ENCODE data around the gene SCGB2B2. TPM values are rescaled to one million over a fixed set of nuclear protein-coding genes. Genes with fewer than 3 reads are reported as not detected.
"Not testable (repeated sequence)": the region's sequence is repeated elsewhere in the genome, so short reads cannot be mapped to it uniquely, and the experiment has no call there.

SCGB2B2 gene
- total RNA-seq, 1 donor from 2014 or later: 0.83 TPM

DNA sequence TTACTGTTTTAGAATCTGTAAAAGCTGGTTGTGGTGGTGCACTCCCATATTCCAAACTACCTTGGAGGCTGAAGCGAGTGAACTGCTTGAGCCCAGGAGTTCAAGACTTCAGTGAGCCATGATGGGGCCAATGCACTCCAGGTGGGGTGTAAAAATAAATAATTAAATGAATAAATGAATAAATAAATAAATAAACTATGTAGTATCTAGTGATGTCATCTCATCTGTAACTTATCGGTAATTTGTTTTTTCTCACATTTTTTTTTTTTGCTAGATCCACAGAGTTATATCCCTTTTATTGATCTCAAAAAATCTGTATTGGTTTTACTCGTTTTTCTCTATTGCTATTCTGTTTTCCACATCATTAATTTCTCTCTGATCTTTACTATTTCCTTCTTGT lies 5.0 kb downstream of the SCGB2B2 start:
- intact Hi-C loops (cut with micrococcal nuclease): no loop called here

DNA sequence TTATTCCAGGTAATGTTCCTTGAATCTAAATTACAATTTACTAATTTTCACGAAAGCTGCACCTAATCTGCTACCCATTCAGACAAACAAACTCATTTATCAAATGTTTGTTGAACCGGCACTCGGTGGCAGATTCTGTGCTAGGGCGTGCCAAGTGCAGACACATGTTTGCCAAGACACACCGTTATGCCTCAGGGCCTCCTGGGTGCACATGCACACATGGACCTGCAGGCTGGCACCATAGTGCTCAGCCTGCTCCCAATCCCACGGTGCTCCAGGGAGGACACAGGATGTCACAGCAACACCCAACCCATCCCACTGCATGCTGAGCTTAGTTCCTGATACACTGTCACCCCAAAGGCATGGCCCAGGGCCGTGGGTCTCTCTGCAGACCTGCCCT lies 7.7 kb downstream of the SCGB2B2 start:
- intact Hi-C loops (cut with micrococcal nuclease): no loop called here

DNA sequence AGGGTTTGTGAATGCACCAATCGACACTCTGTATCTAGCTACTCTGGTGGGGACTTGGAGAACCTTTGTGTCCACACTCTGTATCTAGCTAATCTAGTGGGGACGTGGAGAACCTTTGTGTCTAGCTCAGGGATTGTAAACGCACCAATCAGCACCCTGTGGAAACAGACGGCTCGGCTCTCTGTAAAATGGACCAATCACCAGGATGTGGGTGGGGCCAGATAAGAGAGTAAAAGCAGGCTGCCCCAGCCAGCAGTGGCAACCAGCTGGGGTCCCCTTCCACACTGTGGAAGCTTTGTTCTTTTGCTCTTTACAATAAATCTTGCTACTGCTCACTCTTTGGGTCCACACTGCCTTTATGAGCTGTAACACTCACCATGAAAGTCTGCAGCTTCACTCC lies 8.3 kb downstream of the SCGB2B2 start:
- intact Hi-C loops (cut with micrococcal nuclease): not testable (repeated sequence)

DNA sequence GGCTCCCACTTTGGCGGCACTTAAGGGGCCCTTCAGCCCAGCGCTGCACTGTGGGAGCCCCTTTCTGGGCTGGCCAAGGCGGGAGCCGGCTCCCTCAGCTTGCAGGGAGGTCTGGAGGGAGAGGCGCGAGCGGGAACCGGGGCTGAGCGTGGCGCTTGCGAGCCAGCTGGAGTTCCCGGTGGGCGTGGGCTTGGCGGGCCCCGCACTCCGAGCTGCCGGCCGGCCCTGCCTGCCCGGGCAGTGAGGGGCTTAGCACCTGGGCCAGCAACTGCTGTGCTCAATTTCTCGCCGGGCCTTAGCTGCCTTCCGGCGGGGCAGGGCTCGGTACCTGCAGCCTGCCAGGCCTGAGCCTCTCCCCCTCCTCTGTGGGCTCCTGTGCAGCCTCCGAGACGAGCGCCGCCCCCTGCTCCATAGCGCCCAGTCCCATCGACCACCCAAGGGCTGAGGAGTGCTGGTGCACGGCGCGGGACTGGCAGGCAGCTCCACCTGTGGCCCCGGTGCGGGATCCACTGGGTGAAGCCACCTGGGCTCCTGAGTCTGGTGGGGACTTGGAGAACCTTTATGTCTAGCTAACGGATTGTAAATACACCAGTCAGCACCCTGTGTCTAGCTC lies 8.8 kb downstream of the SCGB2B2 start:
- intact Hi-C loops (cut with micrococcal nuclease): not testable (repeated sequence)

DNA sequence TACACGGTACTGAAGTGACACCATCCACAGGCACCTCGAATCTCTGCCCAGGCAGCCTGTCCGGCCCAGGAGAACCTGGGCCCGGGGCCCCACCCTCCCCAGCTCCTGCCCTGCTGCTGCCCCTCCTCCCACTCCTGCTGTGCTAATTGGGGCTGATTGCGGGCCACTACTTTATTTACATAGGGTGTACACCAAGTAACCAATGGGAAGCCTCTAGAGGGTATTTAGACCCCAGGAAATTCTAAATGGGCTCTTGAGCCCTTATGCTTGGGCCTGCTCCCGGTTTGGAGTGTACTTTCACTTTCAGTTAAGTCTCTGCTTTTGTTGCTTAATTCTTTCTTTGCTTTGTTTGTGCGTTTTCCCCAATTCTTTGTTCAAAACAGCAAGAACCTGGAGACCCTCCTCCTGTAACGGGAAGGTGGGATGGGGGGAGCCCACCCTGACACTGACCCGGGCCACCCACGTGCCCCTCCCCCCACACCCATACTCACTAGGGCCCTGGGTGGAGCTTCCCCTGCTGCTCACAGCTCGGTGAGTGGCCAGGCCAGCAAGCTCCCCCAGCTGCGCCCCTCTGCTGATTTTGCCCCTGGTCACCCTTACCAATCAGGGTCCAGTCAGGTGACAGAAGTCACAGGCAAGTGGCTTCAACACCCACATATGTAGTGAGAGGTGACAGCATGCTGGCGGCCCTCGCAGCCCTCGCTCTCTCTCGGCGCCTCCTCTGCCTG lies 9.4 kb downstream of the SCGB2B2 start:
- intact Hi-C loops (cut with micrococcal nuclease): loop anchor here (1.0 kb wide), 1 partner anchor 10 kb away; the partner anchor contains the start of genes SCGB2B2 and ZNF302

DNA sequence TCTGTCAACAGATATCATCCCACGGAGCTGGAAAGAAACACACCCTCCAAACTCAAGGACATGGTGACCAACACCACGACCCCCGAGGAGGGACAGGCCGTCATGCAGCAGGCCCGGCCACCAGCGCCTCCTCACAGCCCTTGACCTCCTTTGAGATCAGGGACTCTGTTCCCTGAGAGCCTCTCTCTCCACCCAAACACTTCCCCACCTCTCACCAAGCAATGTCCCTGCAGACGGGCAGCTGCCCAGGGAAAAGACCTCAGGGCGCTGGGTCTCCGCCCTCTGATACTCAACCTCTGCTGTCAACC lies 10.0 kb downstream of the SCGB2B2 start:
- intact Hi-C loops (cut with micrococcal nuclease): loop anchor here (1.0 kb wide), 1 partner anchor 10 kb away; the partner anchor contains the start of genes SCGB2B2 and ZNF302

DNA sequence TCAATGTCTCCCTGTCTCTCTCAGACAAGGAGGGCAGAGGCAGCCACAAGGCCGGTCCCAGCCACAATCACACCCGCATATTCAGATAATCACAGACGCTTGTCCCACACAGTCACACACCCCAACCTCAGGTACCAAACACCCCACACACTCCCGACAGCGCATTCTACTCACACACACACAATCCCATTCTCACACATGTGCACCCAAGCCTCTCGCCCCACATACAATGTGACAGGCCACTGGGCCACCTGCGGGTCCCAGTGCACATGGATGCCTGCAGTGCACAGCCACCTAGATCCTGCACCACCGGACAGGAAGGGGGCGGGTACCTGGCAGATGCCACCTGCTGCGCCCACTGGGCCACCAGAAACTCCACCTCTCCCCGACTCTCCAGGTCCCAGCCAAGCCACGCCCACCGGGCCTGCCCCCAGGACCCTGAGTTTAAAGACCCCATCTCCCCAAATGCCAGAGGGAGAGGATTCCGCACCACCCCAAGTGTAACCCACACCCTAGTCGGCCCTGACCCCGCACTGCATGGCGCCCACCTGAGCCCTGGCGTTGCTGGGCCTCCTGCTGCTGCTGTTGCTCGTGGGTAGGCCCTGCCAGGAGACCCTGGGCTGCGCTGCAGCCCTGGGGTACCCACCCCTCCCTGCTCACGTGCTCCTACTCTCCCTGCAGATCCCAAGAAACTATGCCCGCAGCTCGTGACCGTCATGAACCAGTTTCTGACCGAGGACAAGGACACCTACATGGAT lies 10.6 kb downstream of the SCGB2B2 start:
- intact Hi-C loops (cut with micrococcal nuclease): no loop called here

DNA sequence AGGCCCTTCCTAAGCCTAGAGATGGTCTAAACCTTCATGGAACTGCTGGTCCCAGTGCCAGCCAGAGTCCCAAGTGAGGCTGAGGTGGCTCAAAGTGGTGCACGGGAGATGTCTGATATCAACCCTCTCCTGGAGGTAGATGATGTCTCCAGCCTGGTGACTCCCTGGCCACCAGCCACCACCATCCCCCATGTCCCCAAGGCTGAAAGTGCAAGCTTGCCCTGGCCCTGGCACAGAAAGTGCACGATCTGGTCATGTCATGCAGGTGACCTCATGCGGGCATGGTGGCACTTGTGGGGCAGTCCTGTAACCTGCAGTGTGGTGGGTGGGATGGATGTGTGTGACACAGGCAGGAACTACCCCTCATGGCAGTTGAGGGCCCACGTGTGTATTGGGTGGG lies 11.7 kb downstream of the SCGB2B2 start:
- intact Hi-C loops (cut with micrococcal nuclease): not testable (repeated sequence)

DNA sequence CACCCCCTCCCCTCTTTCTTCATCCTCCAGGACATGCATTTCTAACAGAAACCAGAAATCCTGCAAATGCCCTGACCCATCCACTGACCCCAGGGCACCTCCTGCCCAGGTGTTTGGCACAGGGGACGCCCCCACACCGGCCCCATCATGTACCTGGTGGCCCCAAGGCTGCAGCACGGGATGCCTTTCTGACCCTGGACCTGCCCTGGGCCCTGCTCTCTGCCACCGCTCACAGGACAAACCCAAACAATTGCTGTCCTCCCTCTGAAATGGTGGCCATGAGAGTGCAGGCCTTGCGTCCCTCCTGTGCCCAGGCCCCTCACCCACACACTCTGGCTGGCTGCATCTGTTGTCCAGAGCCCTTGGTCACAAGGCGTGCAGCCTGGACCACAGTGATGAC lies 12.1 kb downstream of the SCGB2B2 start:
- intact Hi-C loops (cut with micrococcal nuclease): no loop called here

DNA sequence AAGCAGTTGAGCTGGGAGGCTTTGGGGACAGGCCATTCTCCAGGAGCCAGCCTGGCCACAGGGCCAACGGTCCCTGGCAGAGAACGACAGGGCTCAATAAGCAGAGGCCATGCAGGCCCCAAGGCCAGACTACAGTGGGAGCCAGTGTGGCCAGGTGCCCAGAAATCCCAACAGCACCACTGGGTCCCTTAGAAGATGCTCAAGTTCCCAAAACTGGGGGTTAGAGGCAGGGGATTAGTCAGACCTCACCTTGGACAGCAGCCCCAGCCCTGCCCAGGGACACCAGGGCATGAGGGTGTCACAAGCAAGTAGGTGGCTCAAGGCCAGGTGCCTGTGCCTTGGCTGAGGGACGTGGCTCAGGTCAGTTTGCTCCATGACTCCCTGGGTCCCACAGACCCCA lies 12.8 kb downstream of the SCGB2B2 start:
- intact Hi-C loops (cut with micrococcal nuclease): no loop called here

DNA sequence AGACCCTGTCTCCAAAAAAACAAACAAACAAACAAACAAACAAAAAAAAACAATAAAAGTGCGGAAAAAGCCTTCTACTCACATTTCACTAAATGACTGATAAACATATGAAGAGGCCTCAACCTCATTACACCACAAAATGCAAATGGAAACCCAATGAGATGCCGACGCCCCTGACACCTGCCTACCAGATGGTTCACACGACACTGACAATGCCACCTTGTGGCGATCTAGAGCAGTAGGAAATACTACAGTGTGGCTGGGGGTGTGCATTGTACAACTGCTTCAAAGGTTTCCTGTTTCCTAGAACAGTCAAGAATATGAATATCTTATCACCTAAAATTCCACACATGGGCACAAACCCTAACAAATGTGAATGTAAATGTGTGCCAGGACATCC lies 14.0 kb downstream of the SCGB2B2 start:
- intact Hi-C loops (cut with micrococcal nuclease): loop anchor here (1.0 kb wide), 2 partner anchors 14 to 24 kb away; partner anchors contain the start of genes SCGB2B2 and ZNF302

DNA sequence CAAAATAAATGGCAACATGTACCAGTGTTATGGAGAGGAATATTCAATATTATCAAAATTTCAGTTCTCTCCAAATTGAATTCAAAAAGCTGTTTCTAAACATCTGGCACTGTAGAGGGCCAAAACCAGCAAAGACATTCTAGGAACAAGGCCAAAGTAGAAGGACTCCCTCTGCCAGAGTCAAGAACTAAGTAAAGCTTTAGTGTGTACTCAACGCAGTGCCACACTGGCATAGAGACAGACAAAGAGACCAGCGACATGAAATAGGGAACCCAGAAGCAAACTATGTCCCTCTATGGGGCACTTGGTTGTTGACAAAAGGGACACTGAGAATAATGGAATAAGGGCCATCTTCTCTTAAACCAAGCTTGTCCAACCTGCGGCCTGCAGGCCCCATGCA lies 15.6 kb downstream of the SCGB2B2 start:
- intact Hi-C loops (cut with micrococcal nuclease): no loop called here

DNA sequence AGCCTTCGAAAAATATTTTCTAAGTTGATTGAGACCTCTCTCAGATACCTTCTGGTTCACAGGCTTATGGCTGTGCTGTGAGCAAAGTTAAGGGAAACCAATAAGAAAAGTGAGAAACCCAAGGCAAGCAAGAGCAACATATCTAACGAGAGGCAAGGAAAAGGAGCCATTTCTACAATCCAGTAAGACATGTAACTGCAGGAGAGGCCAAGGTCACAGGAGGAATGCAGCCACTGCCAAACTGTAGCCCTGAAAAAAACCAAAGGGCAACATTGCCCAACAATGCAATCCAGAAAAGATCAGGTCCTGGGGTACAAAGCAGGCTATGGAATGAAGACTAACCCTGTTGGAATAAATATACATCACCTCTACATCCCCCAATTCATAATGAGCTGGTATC lies 21.3 kb downstream of the SCGB2B2 start:
- intact Hi-C loops (cut with micrococcal nuclease): no loop called here

DNA sequence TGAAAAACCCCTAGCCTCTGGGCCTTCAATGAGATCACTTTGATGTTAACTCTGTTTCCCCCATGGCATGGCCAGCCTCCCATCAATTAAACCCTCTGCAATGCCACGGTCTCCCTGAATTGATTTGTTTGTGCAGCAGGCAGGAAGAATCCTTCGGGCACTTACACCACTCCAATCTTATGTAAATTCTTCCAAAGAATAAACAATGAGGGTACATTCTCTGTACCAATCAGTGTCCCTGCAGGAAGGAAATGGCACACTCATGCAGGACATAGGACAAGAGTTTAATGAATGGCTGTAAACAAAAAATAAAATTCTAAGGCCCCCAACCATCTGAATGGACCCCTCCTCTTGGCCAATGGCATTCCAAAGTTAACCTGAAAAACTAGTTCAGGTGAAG lies 22.2 kb downstream of the SCGB2B2 start:
- intact Hi-C loops (cut with micrococcal nuclease): no loop called here

DNA sequence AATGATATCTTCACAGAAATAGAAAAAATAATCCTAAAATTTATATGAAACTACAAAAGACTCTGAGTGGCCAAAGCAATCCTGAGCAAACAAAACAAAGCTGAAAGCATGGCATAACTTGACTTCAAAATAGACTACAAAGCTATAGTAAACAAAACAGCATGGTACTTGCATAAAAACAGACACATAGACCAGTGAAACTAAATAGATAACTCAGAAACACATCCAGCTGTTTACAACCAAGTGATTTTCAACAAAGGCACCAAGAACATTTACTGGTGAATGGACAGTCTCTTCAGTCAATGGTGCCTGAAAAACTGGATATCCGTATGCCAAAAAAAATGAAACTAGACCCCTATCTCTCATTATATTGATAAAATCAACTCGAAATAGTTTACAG lies 25.2 kb downstream of the SCGB2B2 start:
- intact Hi-C loops (cut with micrococcal nuclease): no loop called here

DNA sequence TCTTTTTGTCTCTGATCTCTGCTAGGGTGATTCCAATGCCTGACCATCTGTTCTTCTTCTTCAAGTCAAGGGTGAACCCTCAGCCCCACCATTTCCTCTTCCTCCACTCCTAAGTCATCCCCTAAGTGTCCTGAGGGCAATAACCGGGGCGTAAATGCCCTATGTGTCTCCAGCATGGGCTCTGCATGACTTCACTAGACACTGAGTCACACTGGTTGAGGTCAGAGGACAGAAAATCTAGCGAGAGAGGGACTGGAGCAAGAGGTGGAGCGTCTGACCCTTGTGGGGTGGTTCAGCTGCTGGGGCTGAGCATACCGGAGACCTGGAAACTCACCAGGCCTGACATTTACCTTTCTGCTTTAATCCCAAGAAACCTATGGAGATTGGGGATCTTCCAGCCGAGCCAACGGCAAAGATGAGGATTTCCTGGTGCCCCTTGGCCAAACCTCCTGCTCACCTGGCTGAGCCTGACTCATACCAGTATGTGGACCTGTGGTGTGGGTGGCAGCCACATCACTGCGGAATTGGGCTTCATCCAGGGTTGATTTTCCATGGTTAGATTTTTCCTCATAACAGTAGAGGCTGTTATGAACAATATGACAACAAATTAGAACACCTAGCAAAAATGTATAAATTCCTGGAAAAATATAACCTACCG lies 26.9 kb downstream of the SCGB2B2 start:
- intact Hi-C loops (cut with micrococcal nuclease): no loop called here

DNA sequence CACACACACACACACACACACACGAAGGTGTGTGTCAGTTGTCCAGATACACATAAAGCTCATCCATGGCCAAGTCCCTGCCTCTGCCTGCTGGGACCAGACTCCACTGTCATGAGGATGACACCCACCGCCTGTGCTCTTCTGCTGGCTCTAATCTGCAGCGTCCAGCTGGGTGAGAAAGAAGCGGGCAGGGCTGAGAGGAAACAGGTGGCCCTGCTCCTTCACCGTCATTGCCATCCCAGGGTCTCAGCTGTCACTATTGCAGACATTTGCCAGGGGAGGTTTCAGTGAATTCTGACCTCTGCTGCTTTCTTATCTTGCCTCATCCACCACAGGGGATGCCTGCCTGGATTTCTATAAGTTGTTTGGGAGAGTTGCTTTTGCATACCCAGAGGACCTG lies 31.4 kb downstream of the SCGB2B2 start:
- intact Hi-C loops (cut with micrococcal nuclease): no loop called here

DNA sequence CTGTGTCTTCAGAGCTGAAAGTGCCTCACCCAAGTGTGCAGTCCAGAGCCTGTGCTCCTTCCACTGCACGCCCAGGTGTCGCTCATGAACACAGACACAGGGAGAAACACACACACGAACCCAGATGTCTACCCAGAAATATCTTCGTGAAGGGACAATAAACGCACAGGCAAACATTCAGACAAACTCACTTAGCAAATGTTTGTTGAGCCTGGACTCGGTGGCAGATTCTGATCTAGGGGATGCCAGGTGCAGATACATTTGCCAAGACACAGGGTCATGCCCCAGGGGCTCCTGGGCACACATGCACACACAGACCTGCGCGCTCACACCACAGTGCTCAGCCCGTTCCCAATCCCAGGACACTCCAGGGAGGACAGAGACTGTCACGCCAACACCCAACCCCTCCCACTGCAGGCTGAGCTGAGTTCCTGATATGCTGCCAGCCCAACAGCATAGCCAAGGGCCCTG lies 31.9 kb downstream of the SCGB2B2 start:
- intact Hi-C loops (cut with micrococcal nuclease): no loop called here

DNA sequence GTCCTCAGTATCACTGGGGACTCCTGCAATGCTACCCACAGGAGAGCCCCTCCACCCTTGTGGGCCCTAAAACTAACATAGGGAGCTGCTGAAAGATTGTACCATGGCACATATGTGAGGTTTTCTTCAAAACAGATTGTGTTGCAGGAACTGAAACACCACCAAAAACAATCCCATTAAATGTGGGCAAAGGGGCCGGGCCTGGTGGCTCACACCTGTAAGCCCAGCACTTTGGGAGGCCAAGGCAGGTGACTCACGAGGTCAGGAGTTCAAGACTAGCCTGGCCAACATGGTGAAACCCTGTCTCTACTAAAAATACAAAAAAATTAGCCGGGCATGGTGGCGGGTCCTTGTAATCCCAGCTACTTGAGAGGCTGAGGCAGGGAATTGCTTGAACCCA lies 34.7 kb downstream of the SCGB2B2 start:
- intact Hi-C loops (cut with micrococcal nuclease): no loop called here

DNA sequence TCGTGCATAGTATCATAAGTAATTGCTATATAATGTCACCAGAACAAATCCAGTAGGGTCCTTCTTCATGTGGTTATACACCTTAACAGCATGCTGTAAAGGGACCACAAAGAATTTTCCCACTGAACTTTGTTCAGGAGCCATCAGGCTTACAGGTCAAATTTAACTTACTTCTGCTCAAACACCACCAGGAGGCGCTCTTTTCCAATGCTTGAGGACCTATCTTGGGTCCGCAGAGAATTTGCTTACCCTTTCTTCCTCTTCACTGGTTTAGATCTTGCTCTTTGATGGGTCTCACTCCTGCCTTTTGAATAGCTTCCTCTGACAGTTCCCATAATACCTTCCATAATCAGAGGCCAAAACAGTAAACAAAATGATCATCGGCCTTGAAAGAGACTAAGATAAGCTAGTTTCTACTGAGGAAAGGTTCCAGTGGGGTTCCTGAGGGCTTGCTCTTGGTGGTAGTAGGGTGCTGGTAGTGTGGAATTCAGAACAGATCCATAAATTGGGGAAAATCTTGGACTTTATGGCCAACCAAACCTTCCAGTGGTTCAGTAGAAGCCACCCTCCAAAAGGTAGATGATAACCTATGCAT lies 37.4 kb downstream of the SCGB2B2 start:
- intact Hi-C loops (cut with micrococcal nuclease): loop anchor here (1.0 to 10.0 kb wide), 4 partner anchors 24 to 373 kb away; no protein-coding TSS in a partner anchor

DNA sequence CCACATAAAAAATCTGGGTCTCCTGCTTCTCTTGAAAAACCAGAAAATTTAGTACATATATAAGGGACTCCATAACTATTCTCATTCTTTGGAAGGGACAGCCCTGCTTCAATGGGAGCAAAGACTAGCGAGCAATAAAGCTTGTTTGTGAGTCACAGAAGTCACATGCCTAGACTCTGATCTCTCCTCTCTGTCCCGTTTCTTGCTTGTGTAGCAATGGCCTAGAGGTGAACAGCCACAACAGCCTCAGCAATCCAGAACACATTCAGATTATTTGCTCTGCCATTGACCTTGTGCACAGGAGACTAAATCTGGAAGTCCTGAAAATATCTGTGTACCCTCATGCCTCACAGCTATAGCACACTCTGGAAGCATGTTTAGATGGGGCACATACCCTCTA lies 43.2 kb downstream of the SCGB2B2 start:
- intact Hi-C loops (cut with micrococcal nuclease): loop anchor here (10.0 kb wide), 1 partner anchor 201 kb away; no protein-coding TSS in a partner anchor
